GM12878 (cell line): ENCODE data around the gene AP3S1. TPM values are rescaled to one million over a fixed set of nuclear protein-coding genes. Genes with fewer than 3 reads are reported as not detected.

Experiments
- ATAC-seq: fragments of 200-7000 bp; cut with Tn5 transposase; 3 replicates; pipeline ENCODE4 v1.9.1; 2020; ENCODE audit warnings: mild to moderate bottlenecking, moderate library complexity
- BruUV-seq: library from RNA; stranded (reverse); fragments of 400-500 nt; replicated peaks from 2 replicates; lab custom pipeline; 2021; lab: Mats Ljungman, UMichigan
- CTCF ChIA-PET: fragments of 300-600 bp; sonication (Branson Sonifier 250); formaldehyde crosslinking; extraction: SDS; loops from one replicate; lab custom pipeline; 2021; ENCODE audit warnings: inconsistent platforms; lab: Yijun Ruan, JAX
- POLR2A ChIA-PET: fragments of 350-600 bp; formaldehyde crosslinking; extraction: SDS; loops from one replicate; lab custom pipeline; 2021; ENCODE audit warnings: inconsistent platforms; lab: Charles Lee
- RAD21 ChIA-PET: fragments of 300-600 bp; sonication (Branson Sonifier 250); formaldehyde crosslinking; loops from one replicate; lab custom pipeline; 2023; ENCODE audit warnings: antibody characterized with exemption; ENCODE audit not compliant: unreplicated experiment; lab: Charles Lee
- SMC1A ChIA-PET: fragments of 300-600 bp; sonication (Branson Sonifier 250); formaldehyde crosslinking; loops from one replicate; lab custom pipeline; 2023; ENCODE audit not compliant: unreplicated experiment, uncharacterized antibody; lab: Charles Lee
- DNase-seq: peaks from one replicate; pipeline ENCODE4 v3.0.0-alpha.2; 2011; ENCODE audit warnings: low read depth, low spot score
- FAIRE-seq: peaks from 3 replicates; lab custom pipeline; 2011; peaks lifted over from hg19 to GRCh38; lab: Jason Lieb, UNC
- H2AFZ ChIP-seq: 2 replicates; pipeline ENCODE4 v1.6.0; 2011; ENCODE audit warnings: low read depth, low read length, control low read depth; ENCODE audit not compliant: control insufficient read depth
- H3K27ac ChIP-seq: 2 replicates; pipeline ENCODE4 v1.5.1; 2011; ENCODE audit warnings: control low read depth; ENCODE audit not compliant: control insufficient read depth, insufficient read depth
- H3K27me3 ChIP-seq, 2 experiments: replicated peaks in 1 of 2; 2 replicates each; pipeline versions ENCODE4 v1.6.0 to v1.6.1; 2011; ENCODE audit warnings: low read length in 1 of 2; ENCODE audit not compliant: control insufficient read depth in 2 of 2, insufficient read depth in 2 of 2
- H3K36me3 ChIP-seq, 2 experiments: 2 replicates each; pipeline ENCODE4 v1.5.1; 2011; ENCODE audit warnings: low read length in 1 of 2; ENCODE audit not compliant: control insufficient read depth in 2 of 2, insufficient read depth in 2 of 2
- H3K4me1 ChIP-seq: 2 replicates; pipeline ENCODE4 v1.6.1; 2011; ENCODE audit warnings: mild to moderate bottlenecking, low read length, moderate library complexity, mixed read lengths; ENCODE audit not compliant: control insufficient read depth, insufficient read depth
- H3K4me2 ChIP-seq: 2 replicates; pipeline ENCODE4 v1.6.0; 2011; ENCODE audit warnings: control low read depth; ENCODE audit not compliant: control insufficient read depth, insufficient read depth
- H3K4me3 ChIP-seq: fragments of 200-600 bp; sonication (generic); 2 replicates; pipeline ENCODE4 v1.5.1; 2016
- H3K79me2 ChIP-seq: 2 replicates; pipeline ENCODE4 v1.6.0; 2011; ENCODE audit warnings: low read length; ENCODE audit not compliant: control insufficient read depth, insufficient read depth
- H3K9ac ChIP-seq: 2 replicates; pipeline ENCODE4 v1.8.0; 2011; ENCODE audit warnings: low read length, control low read depth, mixed read lengths; ENCODE audit not compliant: control insufficient read depth, insufficient read depth
- H3K9me3 ChIP-seq: replicated peaks from 3 replicates; pipeline ENCODE4 v1.5.1; 2011; ENCODE audit warnings: mild to moderate bottlenecking, low read length; ENCODE audit not compliant: control insufficient read depth, insufficient read depth
- H4K20me1 ChIP-seq: 2 replicates; pipeline ENCODE4 v1.6.0; 2011; ENCODE audit not compliant: control insufficient read depth, insufficient read depth
- EP300 ChIP-seq, 2 experiments: fragments of 150-350 bp in 1 of 2; IDR thresholded peaks; 2 replicates each; pipeline ENCODE4 v1.6.1; 2011 to 2012; ENCODE audit warnings: low read depth in 2 of 2, low read length in 2 of 2, borderline replicate concordance in 1 of 2, improper control_type of control experiment in 1 of 2, inconsistent platforms in 1 of 2; ENCODE audit not compliant: control insufficient read depth in 1 of 2
- GABPA ChIP-seq: IDR thresholded peaks from 2 replicates; pipeline ENCODE4 v1.6.1; 2014; ENCODE audit warnings: antibody characterized with exemption, low read depth, mild to moderate bottlenecking, inconsistent platforms
- GATAD2B ChIP-seq: fragments of 450-650 bp; conservative IDR thresholded peaks from 2 replicates; pipeline ENCODE4 v1.6.1; 2017; ENCODE audit warnings: low read depth, mild to moderate bottlenecking, moderate library complexity
- NRF1 ChIP-seq: conservative IDR thresholded peaks from 2 replicates; pipeline ENCODE4 v1.6.1; 2011; ENCODE audit warnings: mild to moderate bottlenecking, low read depth, low read length, improper control_type of control experiment
- RBBP5 ChIP-seq: fragments of 200-600 bp; sonication (generic); conservative IDR thresholded peaks from 2 replicates; pipeline ENCODE4 v1.6.1; 2016
- SIX5 ChIP-seq: IDR thresholded peaks from 2 replicates; pipeline ENCODE4 v1.6.1; 2011; ENCODE audit warnings: mild to moderate bottlenecking, low read depth, low read length, moderate library complexity; ENCODE audit not compliant: severe bottlenecking
- SPI1 ChIP-seq: IDR thresholded peaks from 2 replicates; pipeline ENCODE4 v1.6.1; 2011; ENCODE audit warnings: low read depth, mild to moderate bottlenecking, low read length, moderate library complexity, borderline replicate concordance; ENCODE audit not compliant: insufficient read depth
- SREBF2 ChIP-seq: IDR thresholded peaks from 2 replicates; pipeline ENCODE4 v1.6.1; 2012; ENCODE audit warnings: mild to moderate bottlenecking, low read length
- SRF ChIP-seq, 2 experiments: IDR thresholded peaks; 2 replicates each; pipeline ENCODE4 v1.6.1; 2011; ENCODE audit warnings: low read depth in 2 of 2, low read length in 2 of 2, mild to moderate bottlenecking in 1 of 2, moderate library complexity in 1 of 2
- STAT1 ChIP-seq: fragments of 450-650 bp; conservative IDR thresholded peaks from 2 replicates; pipeline ENCODE4 v1.6.1; 2014; ENCODE audit warnings: antibody characterized with exemption, mild to moderate bottlenecking
- TCF7 ChIP-seq: IDR thresholded peaks from 2 replicates; pipeline ENCODE4 v1.6.1; 2014; ENCODE audit warnings: antibody characterized with exemption, borderline replicate concordance
- WRNIP1 ChIP-seq: IDR thresholded peaks from 2 replicates; pipeline ENCODE4 v1.6.1; 2011; ENCODE audit warnings: low read depth, low read length, improper control_type of control experiment, borderline replicate concordance
- ZNF207 ChIP-seq: fragments of 450-650 bp; IDR thresholded peaks from 2 replicates; pipeline ENCODE4 v1.6.1; 2014; ENCODE audit warnings: antibody characterized with exemption, mild to moderate bottlenecking, borderline replicate concordance
- in situ Hi-C: fragments of 300-500 bp; cut with MboI; formaldehyde crosslinking; loops from 9 replicates; pipeline ENCODE4 v1.14.3; 2018; ENCODE audit warnings: mixed read lengths
- intact Hi-C: fragments of 100-400 bp; cut with micrococcal nuclease; formaldehyde crosslinking; loops from one replicate; pipeline ENCODE4 v1.14.2; 2022; ENCODE audit not compliant: unreplicated experiment
- polyA plus RNA-seq, 11 experiments: library from polyadenylated mRNA; depleted of rRNA in 4 of 11; unstranded in 6 of 11; stranded (reverse) in 5 of 11; fragments of >200 nt; fragmentation: Nextera tagmentation in 4 of 11; fragmentation: Illumina TruSeq in 1 of 11; extraction: Ambion mirVana in 4 of 11; extraction: Trizol in 1 of 11; gene quantifications; 1 replicate in 1 of 11; 2 replicates in 10 of 11; pipeline versions ENCODE4 v1.2.1 to v1.2.3, GENCODE V29; 2011 to 2016; ENCODE audit warnings: inconsistent platforms in 2 of 11, missing spikeins in 2 of 11, low read depth in 1 of 11
- total RNA-seq, 4 experiments: library from RNA; depleted of rRNA in 3 of 4; stranded (reverse); fragments of >200 nt in 3 of 4; fragmentation: Illumina TruSeq in 1 of 4; extraction: Trizol in 1 of 4; gene quantifications; 2 replicates each; pipeline versions ENCODE4 v1.2.1 to v1.2.3, GENCODE V29; 2013 to 2021

The AP3S1 gene
- total and polyA plus RNA-seq, 10 of the 15 experiments (the other 5 are each of a cell fraction or from before 2014, with no cell fraction given) = 36.4 to 137 (median 67.5) TPM

DNA sequence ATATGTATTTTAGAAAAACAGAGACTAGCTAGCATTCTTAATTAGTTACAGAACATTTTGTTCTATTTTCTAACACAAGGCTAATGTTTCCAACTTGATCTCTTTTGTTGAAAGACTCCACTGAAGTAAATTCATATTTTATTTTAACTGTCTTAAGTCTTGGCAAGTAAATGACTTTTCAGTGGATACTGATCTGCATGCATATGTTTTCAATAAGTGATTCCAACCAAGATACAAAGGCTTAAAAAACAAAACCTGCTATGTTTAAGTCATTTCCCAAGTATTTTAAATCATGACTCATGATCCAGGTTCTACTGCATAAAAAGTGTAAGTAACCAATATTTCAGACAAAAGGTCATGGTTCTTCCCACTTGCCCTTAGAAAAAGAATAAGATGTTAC lies 31.0 kb upstream of the AP3S1 start:
- Histone ChIP-seq H3K27me3 (peaks cover 4 to 8% of the 10 kb centered on the region in 2 experiments), H3K4me2 (no peak overlapping the region), H3K4me1 (no peaks in the 10 kb centered on the region), H3K36me3 (no peaks in the 10 kb centered on the region), H3K79me2 (no peaks in the 10 kb centered on the region), H4K20me1 (no peaks in the 10 kb centered on the region), H3K4me3 (no peak overlapping the region), H3K9ac (no peak overlapping the region), H3K9me3 (no peaks in the 10 kb centered on the region), H3K27ac (no peak overlapping the region), H2AFZ (no peak overlapping the region)
- ATAC-seq (no peak), DNase-seq (no peak), FAIRE-seq (no peak)
- no TSS peak for BruUV-seq
- POLR2A ChIA-PET = no interaction called here
- CTCF ChIA-PET = interaction anchor here (1.0 to 1.2 kb wide), 2 partner anchors 29 to 146 kb away, joined by 3 read pairs; no protein-coding TSS in a partner anchor
- RAD21 ChIA-PET = no interaction called here
- TF ChIP-seq WRNIP1 = no peak
- TF ChIP-seq SIX5 = no peak
- TF ChIP-seq GABPA = no peak
- TF ChIP-seq GATAD2B = no peak
- TF ChIP-seq TCF7 = no peak
- no peak for TF ChIP-seq SRF (IDR thresholded peaks at IDR 0.05; ENCODE audit: low read depth in 2 of 2, low read length in 2 of 2)
- no peak for TF ChIP-seq EP300 (IDR thresholded peaks at IDR 0.05; ENCODE audit: borderline replicate concordance in 1 of 2, control insufficient read depth in 1 of 2, low read depth in 2 of 2, low read length in 2 of 2)
- no peak for TF ChIP-seq RBBP5
- no peak for TF ChIP-seq SPI1
- TF ChIP-seq STAT1 = no peak
- TF ChIP-seq SREBF2 = no peak
- TF ChIP-seq ZNF207 = no peak
- no peak for TF ChIP-seq NRF1
- SMC1A ChIA-PET = interaction anchor here (0.6 kb wide), 1 partner anchor 321 kb away, joined by 3 read pairs; no protein-coding TSS in a partner anchor
- in situ Hi-C loops (no loop called here), intact Hi-C loops (no loop called here)
